Neural crest cell (in vitro differentiated cells): ENCODE data around the gene GALR1. TPM values are rescaled to one million over a fixed set of nuclear protein-coding genes. Genes with fewer than 3 reads are reported as not detected.

ENCODE experiments used
- DNase-seq: peaks from one replicate; pipeline ENCODE4 v3.0.0; 2021; ENCODE audit warnings: low read depth, mixed read lengths, low spot score
- H3K27ac Mint-ChIP-seq: one replicate; pipeline ENCODE4 v1.8.0; 2021; ENCODE audit warnings: mild to moderate bottlenecking, mixed read lengths; ENCODE audit not compliant: unreplicated experiment
- H3K27me3 Mint-ChIP-seq: 2 replicates; pipeline ENCODE4 v1.8.0; 2021; ENCODE audit warnings: low read depth, mild to moderate bottlenecking, mixed read lengths
- H3K36me3 Mint-ChIP-seq: 2 replicates; pipeline ENCODE4 v1.8.0; 2021; ENCODE audit warnings: low read depth, mild to moderate bottlenecking, mixed read lengths
- H3K4me1 Mint-ChIP-seq: 2 replicates; pipeline ENCODE4 v1.8.0; 2021; ENCODE audit warnings: mixed read lengths
- H3K4me3 Mint-ChIP-seq: one replicate; pipeline ENCODE4 v1.8.0; 2021; ENCODE audit warnings: mild to moderate bottlenecking, mixed read lengths
- H3K9me3 Mint-ChIP-seq: 2 replicates; pipeline ENCODE4 v1.8.0; 2021; ENCODE audit warnings: mixed read lengths
- CTCF ChIP-seq: fragments of 200-600 bp; sonication (generic); conservative IDR thresholded peaks from 2 replicates; pipeline ENCODE4 v1.5.0; 2021; ENCODE audit warnings: antibody characterized with exemption, mild to moderate bottlenecking
- total RNA-seq: library from RNA; stranded (reverse); gene quantifications from 2 replicates; pipeline ENCODE4 v1.2.1, GENCODE V29; 2021

GALR1 gene
- total RNA-seq, 1 donor from 2014 or later, result not detected

- no peaks in the 10 kb centered on the region for H3K9me3 Mint-ChIP-seq
- no peaks in the 10 kb centered on the region for H3K36me3 Mint-ChIP-seq
- H3K27ac Mint-ChIP-seq, result no peak overlapping the region
- no peak overlapping the region for H3K4me3 Mint-ChIP-seq
- no peak for TF ChIP-seq CTCF
- H3K27me3 Mint-ChIP-seq, result peaks cover 2% of the 10 kb centered on the region
- H3K4me1 Mint-ChIP-seq, result no peaks in the 10 kb centered on the region
- DNase-seq, result no peak
Measured at GRCh38 chr18:77299706-77300105, 50.1 kb downstream of the GALR1 start.

- Mint-ChIP-seq H3K4me1 (no peaks in the 10 kb centered on the region), H3K27ac (no peak overlapping the region), H3K36me3 (no peaks in the 10 kb centered on the region), H3K9me3 (no peaks in the 10 kb centered on the region), H3K4me3 (no peak overlapping the region), H3K27me3 (peaks cover 2% of the 10 kb centered on the region)
- DNase-seq, result no peak
- TF ChIP-seq CTCF, result no peak
Measured at GRCh38 chr18:77300579-77300978, 50.9 kb downstream of the GALR1 start.

GRCh38 chr18:77304268-77304667 is 54.6 kb downstream of the GALR1 start:
- H3K27ac Mint-ChIP-seq, result peak overlapping the region; percentile 39
- no peak overlapping the region for H3K4me3 Mint-ChIP-seq
- no peak for DNase-seq
- no peaks in the 10 kb centered on the region for H3K4me1 Mint-ChIP-seq
- no peak for TF ChIP-seq CTCF
- H3K27me3 Mint-ChIP-seq, result no peaks in the 10 kb centered on the region
- no peaks in the 10 kb centered on the region for H3K36me3 Mint-ChIP-seq
- no peaks in the 10 kb centered on the region for H3K9me3 Mint-ChIP-seq

GRCh38 chr18:77305676-77306075 is 56.0 kb downstream of the GALR1 start:
- Mint-ChIP-seq H3K4me1 (no peaks in the 10 kb centered on the region), H3K36me3 (no peaks in the 10 kb centered on the region), H3K27me3 (no peaks in the 10 kb centered on the region), H3K4me3 (no peak overlapping the region), H3K9me3 (no peaks in the 10 kb centered on the region), H3K27ac (no peak overlapping the region)
- TF ChIP-seq CTCF, result no peak
- no peak for DNase-seq

- DNase-seq, result no peak
- H3K27ac Mint-ChIP-seq, result no peak overlapping the region
- no peaks in the 10 kb centered on the region for H3K36me3 Mint-ChIP-seq
- no peak for TF ChIP-seq CTCF
- no peaks in the 10 kb centered on the region for H3K4me1 Mint-ChIP-seq
- H3K9me3 Mint-ChIP-seq, result no peaks in the 10 kb centered on the region
- H3K4me3 Mint-ChIP-seq, result no peak overlapping the region
- no peaks in the 10 kb centered on the region for H3K27me3 Mint-ChIP-seq
Measured at GRCh38 chr18:77308216-77308615, 58.6 kb downstream of the GALR1 start.

- Mint-ChIP-seq H3K4me1 (no peaks in the 10 kb centered on the region), H3K9me3 (no peaks in the 10 kb centered on the region), H3K36me3 (no peaks in the 10 kb centered on the region), H3K4me3 (no peak overlapping the region), H3K27me3 (no peaks in the 10 kb centered on the region), H3K27ac (no peak overlapping the region)
- DNase-seq, result no peak
- TF ChIP-seq CTCF, result no peak
Measured at GRCh38 chr18:77314511-77314910, 64.9 kb downstream of the GALR1 start.
